Transverse colon (tissue), 4 donors: ENCODE measurements around the gene TUBA8.

Experiments used
- CTCF ChIP-seq, 5 experiments: fragments of 200-600 bp in 3 of 5; fragments of 450-650 bp in 2 of 5; sonication (generic) in 3 of 5; IDR thresholded peaks; 1 replicate in 2 of 5; 2 replicates in 3 of 5; pipeline ENCODE4 v1.5.1; 2016 to 2017; ENCODE audit warnings: antibody characterized with exemption in 5 of 5, inconsistent platforms in 3 of 5, mild to moderate bottlenecking in 2 of 5, moderate library complexity in 1 of 5
- EP300 ChIP-seq: sonication (generic); formaldehyde crosslinking; IDR thresholded peaks from one replicate; pipeline ENCODE4 v1.6.1; 2017; ENCODE audit warnings: antibody characterized with exemption, low read depth
- POLR2AphosphoS5 ChIP-seq, 3 donors: sonication (generic); formaldehyde crosslinking; IDR thresholded peaks; one replicate each; pipeline ENCODE4 v1.6.1; 2016; ENCODE audit warnings: antibody characterized with exemption in 3 of 3

- no peak for TF ChIP-seq CTCF (IDR thresholded peaks at IDR 0.05)
- TF ChIP-seq EP300 = no peak
- no peak for TF ChIP-seq POLR2AphosphoS5 (IDR thresholded peaks at IDR 0.05)
Measured at GRCh38 chr22:18136563-18137320, 26.1 kb downstream of the TUBA8 start.
